Large intestine (tissue), 12 donors: ENCODE data around the gene CNTN3. TPM values are rescaled to one million over a fixed set of nuclear protein-coding genes. Genes with fewer than 3 reads are reported as not detected.

Source experiments
- DNase-seq, 2 donors: peaks; one replicate each; pipeline versions ENCODE4 v3.0.0 to v3.0.0-alpha.2; 2013
- H3K27ac ChIP-seq: one replicate; pipeline ENCODE4 v1.5.1; 2013; ENCODE audit warnings: low read length
- H3K27me3 ChIP-seq: 2 replicates; pipeline ENCODE4 v1.6.1; 2013; ENCODE audit warnings: low read length; ENCODE audit not compliant: control insufficient read depth, insufficient read depth
- H3K36me3 ChIP-seq: 2 replicates; pipeline ENCODE4 v1.6.1; 2013; ENCODE audit warnings: low read length; ENCODE audit not compliant: control insufficient read depth, insufficient read depth
- H3K4me1 ChIP-seq: one replicate; pipeline ENCODE4 v1.6.1; 2013; ENCODE audit warnings: low read length; ENCODE audit not compliant: control insufficient read depth, insufficient read depth
- H3K4me3 ChIP-seq: one replicate; pipeline ENCODE4 v1.5.1; 2013; ENCODE audit warnings: low read length
- H3K9me3 ChIP-seq: one replicate; pipeline ENCODE4 v1.6.1; 2013; ENCODE audit warnings: mild to moderate bottlenecking, low read depth, low read length, moderate library complexity; ENCODE audit not compliant: control insufficient read depth
- WGBS: methylation state at CpG from one replicate; pipeline ENCODE4 v1.1.5; 2013; ENCODE audit warnings: low lambda C conversion rate; ENCODE audit not compliant: insufficient coverage; 5-methylcytosine and 5-hydroxymethylcytosine counted together
- long read RNA-seq, 11 donors: transcript quantifications; one replicate each; lab custom pipeline, GENCODE V29; 2026
- polyA plus RNA-seq: library from polyadenylated mRNA; unstranded; fragments of 120-200 nt; gene quantifications from one replicate; pipeline ENCODE4 v1.2.1, GENCODE V29; 2013

CNTN3 gene
- polyA plus RNA-seq, result 4.7 TPM
- long read RNA-seq, donor 1, result 0 reads
- long read RNA-seq, donor 2, partial matches to known transcripts, result 0 of 1 reads
- long read RNA-seq, donor 2, other reads (novel, unspliced or antisense), result 0 of 1 reads
- long read RNA-seq, donor 3, result 0 reads
- long read RNA-seq, donor 4, result 0 reads
- long read RNA-seq, donor 5, partial matches to known transcripts, result 0 of 1 reads
- long read RNA-seq, donor 5, other reads (novel, unspliced or antisense), result 0 of 1 reads
- long read RNA-seq, donor 6, result 0 reads
- long read RNA-seq, donor 7, partial matches to known transcripts, result 0 of 2 reads
- long read RNA-seq, donor 7, other reads (novel, unspliced or antisense), result 0 of 2 reads
- long read RNA-seq, donor 8, result 0 reads
- long read RNA-seq, donor 9, result 0 reads
- long read RNA-seq, donor 10, result 0 reads
- long read RNA-seq, donor 11, partial matches to known transcripts, result 0 of 1 reads
- long read RNA-seq, donor 11, other reads (novel, unspliced or antisense), result 0 of 1 reads

GRCh38 chr3:74614107-74614967 is at the start of gene CNTN3:
Gene CNTN3 (minus strand): TSS chr3:74614659. CDS start chr3:74521112, 93,547 bp downstream.
- no peaks in the 10 kb centered on the region for H3K9me3 ChIP-seq
- H3K4me3 ChIP-seq, result peak within 1 kb of the TSS; percentile 37
- 0% methylated on average over 2 of the region's 108 CpGs for WGBS
- H3K27me3 ChIP-seq, result peaks cover 37% of the 10 kb centered on the region
- no peaks in the 10 kb centered on the region for H3K36me3 ChIP-seq
- peak in 1 of 2 donors; percentile 54 for DNase-seq
- no peaks in the 10 kb centered on the region for H3K4me1 ChIP-seq
- H3K27ac ChIP-seq, result no peak within 1 kb of the TSS

GRCh38 chr3:74663178-74663577 is 48.7 kb upstream of the CNTN3 start:
- WGBS, result 100% methylated on average over 2 of the region's 3 CpGs
- H3K27ac ChIP-seq, result no peak overlapping the region

GRCh38 chr3:74661672-74662071 is 47.2 kb upstream of the CNTN3 start:
- Histone ChIP-seq H3K4me1 (no peaks in the 10 kb centered on the region), H3K4me3 (no peak overlapping the region), H3K9me3 (no peaks in the 10 kb centered on the region), H3K27me3 (no peaks in the 10 kb centered on the region), H3K36me3 (no peaks in the 10 kb centered on the region), H3K27ac (no peak overlapping the region)
- no peak for DNase-seq

More at GRCh38 chr3:74663178-74663577, 48.7 kb upstream of the CNTN3 start:
- Histone ChIP-seq H3K4me3 (no peak overlapping the region), H3K9me3 (peaks cover 5% of the 10 kb centered on the region), H3K4me1 (no peaks in the 10 kb centered on the region), H3K36me3 (no peaks in the 10 kb centered on the region), H3K27me3 (no peaks in the 10 kb centered on the region)
- DNase-seq, result no peak

GRCh38 chr3:74651885-74652284 is 37.4 kb upstream of the CNTN3 start:
- WGBS, result no CpG with 5 or more reads among the region's 2 CpGs
- no peaks in the 10 kb centered on the region for H3K27me3 ChIP-seq
- H3K27ac ChIP-seq, result no peak overlapping the region
- no peak overlapping the region for H3K4me3 ChIP-seq
- H3K4me1 ChIP-seq, result no peaks in the 10 kb centered on the region
- H3K36me3 ChIP-seq, result no peaks in the 10 kb centered on the region
- no peak for DNase-seq
- H3K9me3 ChIP-seq, result no peaks in the 10 kb centered on the region

- H3K4me3 ChIP-seq, result no peak overlapping the region
- 40% methylated on average over 1 of the region's 2 CpGs for WGBS
- DNase-seq, result no peak
- no peak overlapping the region for H3K27ac ChIP-seq
- no peaks in the 10 kb centered on the region for H3K4me1 ChIP-seq
- H3K27me3 ChIP-seq, result no peaks in the 10 kb centered on the region
- H3K36me3 ChIP-seq, result no peaks in the 10 kb centered on the region
- H3K9me3 ChIP-seq, result no peaks in the 10 kb centered on the region
Measured at GRCh38 chr3:74651292-74651691, 36.8 kb upstream of the CNTN3 start.

GRCh38 chr3:74648107-74648506 is 33.6 kb upstream of the CNTN3 start:
- WGBS, result no CpG with 5 or more reads among the region's 4 CpGs

GRCh38 chr3:74646094-74646493 is 31.6 kb upstream of the CNTN3 start:
- no peaks in the 10 kb centered on the region for H3K27me3 ChIP-seq
- no peak overlapping the region for H3K4me3 ChIP-seq
- H3K9me3 ChIP-seq, result no peaks in the 10 kb centered on the region
- no peak overlapping the region for H3K27ac ChIP-seq
- 80% methylated on average over 1 of the region's 1 CpG for WGBS
- H3K36me3 ChIP-seq, result no peaks in the 10 kb centered on the region
- H3K4me1 ChIP-seq, result no peaks in the 10 kb centered on the region
- no peak for DNase-seq

More at GRCh38 chr3:74648107-74648506, 33.6 kb upstream of the CNTN3 start:
- H3K27ac ChIP-seq, result no peak overlapping the region
- no peaks in the 10 kb centered on the region for H3K27me3 ChIP-seq
- no peaks in the 10 kb centered on the region for H3K4me1 ChIP-seq
- H3K36me3 ChIP-seq, result no peaks in the 10 kb centered on the region
- no peaks in the 10 kb centered on the region for H3K9me3 ChIP-seq
- H3K4me3 ChIP-seq, result no peak overlapping the region
- no peak for DNase-seq

GRCh38 chr3:74643636-74644035 is 29.2 kb upstream of the CNTN3 start:
- 60% methylated on average over 1 of the region's 5 CpGs for WGBS
- H3K27ac ChIP-seq, result no peak overlapping the region
- no peaks in the 10 kb centered on the region for H3K27me3 ChIP-seq
- peak in 1 of 2 donors; percentile 5 for DNase-seq
- no peak overlapping the region for H3K4me3 ChIP-seq
- no peaks in the 10 kb centered on the region for H3K4me1 ChIP-seq
- H3K9me3 ChIP-seq, result no peaks in the 10 kb centered on the region
- H3K36me3 ChIP-seq, result no peaks in the 10 kb centered on the region

- Histone ChIP-seq H3K36me3 (no peaks in the 10 kb centered on the region), H3K27ac (no peak overlapping the region), H3K4me1 (no peaks in the 10 kb centered on the region), H3K27me3 (no peaks in the 10 kb centered on the region), H3K4me3 (no peak overlapping the region), H3K9me3 (no peaks in the 10 kb centered on the region)
- 83% methylated on average over 1 of the region's 1 CpG for WGBS
- DNase-seq, result no peak
Measured at GRCh38 chr3:74642876-74643275, 28.4 kb upstream of the CNTN3 start.

- no peaks in the 10 kb centered on the region for H3K36me3 ChIP-seq
- H3K4me1 ChIP-seq, result no peaks in the 10 kb centered on the region
- no peak overlapping the region for H3K4me3 ChIP-seq
- H3K27me3 ChIP-seq, result no peaks in the 10 kb centered on the region
- no peak overlapping the region for H3K27ac ChIP-seq
- DNase-seq, result no peak
- H3K9me3 ChIP-seq, result no peaks in the 10 kb centered on the region
Measured at GRCh38 chr3:74640211-74640610, 25.8 kb upstream of the CNTN3 start.
